GM10266 (cell line): ENCODE measurements around the gene SH3RF2.
A peak's percentile ranks its signal among the peaks of the same experiment; 100 is the strongest.

ENCODE experiments used
- DNase-seq: peaks from one replicate; pipeline ENCODE4 v3.0.0; 2012; ENCODE audit errors: extremely low spot score
- CTCF ChIP-seq: IDR thresholded peaks from 2 replicates; pipeline ENCODE4 v1.5.1; 2012; ENCODE audit warnings: mild to moderate bottlenecking, low read depth; ENCODE audit not compliant: control insufficient read depth, insufficient read depth; ENCODE audit errors: missing control alignments

SH3RF2 gene

GRCh38 chr5:145942201-145942600, 5.8 kb downstream of the SH3RF2 start:
- DNase-seq: no peak
- no peak for TF ChIP-seq CTCF

- no peak for TF ChIP-seq CTCF
- no peak for DNase-seq
Observed at GRCh38 chr5:145942749-145943148, 6.4 kb downstream of the SH3RF2 start.

GRCh38 chr5:145943674-145944121, 7.3 kb downstream of the SH3RF2 start:
- TF ChIP-seq CTCF: no peak
- no peak for DNase-seq

GRCh38 chr5:145944328-145944727, 8.0 kb downstream of the SH3RF2 start:
- TF ChIP-seq CTCF: no peak
- DNase-seq: no peak

- no peak for TF ChIP-seq CTCF
- DNase-seq: no peak
Observed at GRCh38 chr5:145945620-145946111, 9.3 kb downstream of the SH3RF2 start.

- no peak for TF ChIP-seq CTCF
Observed at GRCh38 chr5:145946112-145946861, 9.9 kb downstream of the SH3RF2 start.

GRCh38 chr5:145947581-145947980, 11.2 kb downstream of the SH3RF2 start:
- TF ChIP-seq CTCF: no peak
- no peak for DNase-seq

More at GRCh38 chr5:145946112-145946861, 9.9 kb downstream of the SH3RF2 start:
- DNase-seq: peak; percentile 25
